HG02884 (cell line): Measurements from ENCODE around the gene HSD11B1.

Source experiments
- ATAC-seq: cut with Tn5 transposase; IDR thresholded peaks from one replicate; pipeline ENCODE4 v1.9.1; 2021; ENCODE audit warnings: mild to moderate bottlenecking, moderate library complexity; ENCODE audit not compliant: unreplicated experiment

The HSD11B1 gene

GRCh38 chr1:209723756-209724693 is 19.4 kb downstream of the HSD11B1 start:
- ATAC-seq = peak; percentile 68

GRCh38 chr1:209727286-209727685 is 22.6 kb downstream of the HSD11B1 start:
- no peak for ATAC-seq

- no peak for ATAC-seq
Observed at GRCh38 chr1:209727785-209728184, 23.1 kb downstream of the HSD11B1 start.

GRCh38 chr1:209728466-209728865 is 23.8 kb downstream of the HSD11B1 start:
- ATAC-seq = no peak

- ATAC-seq = no peak
Observed at GRCh38 chr1:209729436-209729835, 24.8 kb downstream of the HSD11B1 start.

GRCh38 chr1:209732725-209733124 is 28.1 kb downstream of the HSD11B1 start:
- no peak for ATAC-seq

GRCh38 chr1:209733409-209734192 is 29.0 kb downstream of the HSD11B1 start:
- ATAC-seq = no peak

GRCh38 chr1:209736490-209737117 is 32.0 kb downstream of the HSD11B1 start:
- no peak for ATAC-seq

- ATAC-seq = no peak
Observed at GRCh38 chr1:209737118-209737505, 32.5 kb downstream of the HSD11B1 start.

GRCh38 chr1:209738270-209738669 is 33.6 kb downstream of the HSD11B1 start:
- no peak for ATAC-seq

- ATAC-seq = no peak
Observed at GRCh38 chr1:209741193-209741592, 36.5 kb downstream of the HSD11B1 start.

- no peak for ATAC-seq
Observed at GRCh38 chr1:209741889-209742288, 37.2 kb downstream of the HSD11B1 start.

GRCh38 chr1:209742409-209743144 is 37.9 kb downstream of the HSD11B1 start:
- ATAC-seq = no peak

GRCh38 chr1:209743145-209743482 is 38.5 kb downstream of the HSD11B1 start:
- no peak for ATAC-seq

- no peak for ATAC-seq
Observed at GRCh38 chr1:209746451-209747165, 42.0 kb downstream of the HSD11B1 start.

- ATAC-seq = peak; percentile 47
Observed at GRCh38 chr1:209747580-209748262, 43.1 kb downstream of the HSD11B1 start.

- no peak for ATAC-seq
Observed at GRCh38 chr1:209748620-209749019, 44.0 kb downstream of the HSD11B1 start.

- no peak for ATAC-seq
Observed at GRCh38 chr1:209749205-209749604, 44.6 kb downstream of the HSD11B1 start.

GRCh38 chr1:209749670-209750323 is 45.2 kb downstream of the HSD11B1 start:
- no peak for ATAC-seq
